A549 (cell line): ENCODE results near the gene CA10.

Experiments used
- CTCF ChIP-seq: fragments of >200 bp; sonication (Bioruptor Twin); formaldehyde crosslinking; IDR thresholded peaks from 3 replicates; pipeline ENCODE4 v1.5.1; 2016
- EP300 ChIP-seq, 2 experiments: fragments of >200 bp; sonication (Bioruptor Twin); formaldehyde crosslinking; IDR thresholded peaks; 2 replicates in 1 of 2; 3 replicates in 1 of 2; pipeline ENCODE4 v1.6.1; 2016 to 2017
- JUNB ChIP-seq: fragments of >200 bp; sonication (Bioruptor Twin); formaldehyde crosslinking; IDR thresholded peaks from 2 replicates; pipeline ENCODE4 v1.6.1; 2016
- MAX ChIP-seq: IDR thresholded peaks from 2 replicates; pipeline ENCODE4 v1.6.1; 2012
- POLR2A ChIP-seq: IDR thresholded peaks from 2 replicates; pipeline ENCODE4 v1.6.1; 2012; ENCODE audit warnings: mild to moderate bottlenecking, low read length
- POLR2AphosphoS2 ChIP-seq: conservative IDR thresholded peaks from 2 replicates; pipeline ENCODE4 v1.6.1; 2012; ENCODE audit warnings: low read length, improper control_type of control experiment, inconsistent platforms
- RARB ChIP-seq: fragments of 250-450 bp; sonication (Bioruptor Pico); IDR thresholded peaks from 2 replicates; pipeline ENCODE4 v1.8.0; 2021; ENCODE audit warnings: mild to moderate bottlenecking, moderate library complexity
- REST ChIP-seq: fragments of 200-600 bp; sonication (generic); IDR thresholded peaks from 2 replicates; pipeline ENCODE4 v1.6.1; 2016; ENCODE audit warnings: antibody characterized with exemption, mild to moderate bottlenecking, moderate library complexity
- RFX5 ChIP-seq: fragments of 450-650 bp; IDR thresholded peaks from 2 replicates; pipeline ENCODE4 v1.7.1; 2014; ENCODE audit warnings: antibody characterized with exemption, mild to moderate bottlenecking, moderate library complexity

- no peak for TF ChIP-seq CTCF
- no peak for TF ChIP-seq MAX
- no peak for TF ChIP-seq REST
- no peak for TF ChIP-seq POLR2A
- TF ChIP-seq EP300 (IDR thresholded peaks at IDR 0.05), result no peak
- TF ChIP-seq RFX5, result no peak
- no peak for TF ChIP-seq POLR2AphosphoS2
- no peak for TF ChIP-seq RARB (CRISPR knock-in tag)
- TF ChIP-seq JUNB, result no peak
Observed at GRCh38 chr17:51827140-51827539, 331.4 kb downstream of the CA10 start.
